ENCODE measurements around the gene FASN.

Gene FASN

DNA sequence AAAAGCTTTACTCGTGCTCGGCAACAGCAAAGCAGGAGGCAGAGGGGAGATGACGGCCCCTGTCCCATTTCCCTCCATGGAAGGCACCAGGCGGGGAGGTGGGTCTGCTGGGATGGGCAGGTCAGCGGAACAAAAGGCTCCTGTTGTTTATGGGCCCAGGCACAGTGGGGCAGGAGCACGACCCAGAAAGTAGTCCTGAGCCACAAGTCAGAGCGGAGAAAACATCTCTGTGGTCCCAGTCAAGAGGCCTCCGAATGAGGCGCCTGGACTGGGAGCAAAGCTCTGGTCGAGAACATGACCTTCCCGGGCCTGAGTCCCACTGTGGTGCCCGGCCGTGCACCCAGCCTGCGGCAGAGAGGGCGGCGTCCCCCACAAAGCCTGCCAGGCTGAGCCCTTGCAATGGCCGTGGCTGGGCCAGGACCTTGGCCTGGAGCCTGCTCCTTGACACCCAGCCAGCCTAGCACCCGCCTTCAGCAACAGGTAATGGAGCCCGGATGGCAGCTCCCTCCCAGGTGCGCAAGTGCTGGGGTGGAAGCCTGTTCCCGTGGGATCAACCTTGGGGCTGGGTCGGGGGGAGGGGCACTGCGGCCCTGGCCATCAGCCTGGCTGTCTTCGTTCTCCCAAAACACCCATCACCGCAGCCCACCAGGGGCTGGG, 50.0 kb downstream of the FASN start:
- TF ChIP-seq, protein P1, sequence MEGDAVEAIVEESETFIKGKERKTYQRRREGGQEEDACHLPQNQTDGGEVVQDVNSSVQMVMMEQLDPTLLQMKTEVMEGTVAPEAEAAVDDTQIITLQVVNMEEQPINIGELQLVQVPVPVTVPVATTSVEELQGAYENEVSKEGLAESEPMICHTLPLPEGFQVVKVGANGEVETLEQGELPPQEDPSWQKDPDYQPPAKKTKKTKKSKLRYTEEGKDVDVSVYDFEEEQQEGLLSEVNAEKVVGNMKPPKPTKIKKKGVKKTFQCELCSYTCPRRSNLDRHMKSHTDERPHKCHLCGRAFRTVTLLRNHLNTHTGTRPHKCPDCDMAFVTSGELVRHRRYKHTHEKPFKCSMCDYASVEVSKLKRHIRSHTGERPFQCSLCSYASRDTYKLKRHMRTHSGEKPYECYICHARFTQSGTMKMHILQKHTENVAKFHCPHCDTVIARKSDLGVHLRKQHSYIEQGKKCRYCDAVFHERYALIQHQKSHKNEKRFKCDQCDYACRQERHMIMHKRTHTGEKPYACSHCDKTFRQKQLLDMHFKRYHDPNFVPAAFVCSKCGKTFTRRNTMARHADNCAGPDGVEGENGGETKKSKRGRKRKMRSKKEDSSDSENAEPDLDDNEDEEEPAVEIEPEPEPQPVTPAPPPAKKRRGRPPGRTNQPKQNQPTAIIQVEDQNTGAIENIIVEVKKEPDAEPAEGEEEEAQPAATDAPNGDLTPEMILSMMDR (IDR thresholded peaks at IDR 0.05; ENCODE audit: borderline replicate concordance, insufficient read depth, low read depth, low read length), result no peak
- no peak overlapping the region for H3K4me3 ChIP-seq (ENCODE audit: low read depth, low read length)

- TF ChIP-seq, protein P1 (IDR thresholded peaks at IDR 0.05; ENCODE audit: borderline replicate concordance, insufficient read depth, low read depth, low read length), result no peak
These were observed 50.7 kb downstream of the FASN start for GRCh38 chr17:82047379-82047778.

GRCh38 chr17:82046903-82047302, 51.1 kb downstream of the FASN start:
- H3K4me3 ChIP-seq (ENCODE audit: low read depth, low read length), result no peak overlapping the region
- TF ChIP-seq, protein P1 (IDR thresholded peaks at IDR 0.05; ENCODE audit: borderline replicate concordance, insufficient read depth, low read depth, low read length), result no peak

More at GRCh38 chr17:82047379-82047778, 50.7 kb downstream of the FASN start:
- H3K4me3 ChIP-seq (ENCODE audit: low read depth, low read length), result no peak overlapping the region

GRCh38 chr17:82045936-82046484, 52.0 kb downstream of the FASN start:
- H3K4me3 ChIP-seq (ENCODE audit: low read depth, low read length), result no peak overlapping the region
- TF ChIP-seq, protein P1 (IDR thresholded peaks at IDR 0.05; ENCODE audit: borderline replicate concordance, insufficient read depth, low read depth, low read length), result no peak

GRCh38 chr17:82043507-82043906, 54.5 kb downstream of the FASN start:
- TF ChIP-seq, protein P1 (IDR thresholded peaks at IDR 0.05; ENCODE audit: borderline replicate concordance, insufficient read depth, low read depth, low read length), result no peak
- no peak overlapping the region for H3K4me3 ChIP-seq (ENCODE audit: low read depth, low read length)

DNA sequence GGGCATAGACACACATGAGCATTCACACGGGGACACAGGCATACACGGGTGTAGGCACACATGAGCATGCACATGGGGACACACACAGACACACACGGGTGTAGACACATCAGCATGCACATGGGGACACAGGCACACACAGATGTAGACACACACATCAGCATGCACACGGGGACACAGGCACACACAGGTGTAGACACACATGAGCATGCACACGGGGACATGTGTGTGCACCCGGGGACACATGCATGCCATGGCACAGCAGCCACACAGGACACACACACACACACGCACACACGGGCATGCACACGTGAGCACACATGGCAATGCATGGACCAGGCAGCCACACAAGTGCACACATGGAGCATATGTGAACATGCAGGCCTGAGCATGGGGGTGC, 55.4 kb downstream of the FASN start:
- TF ChIP-seq, protein P1 (IDR thresholded peaks at IDR 0.05; ENCODE audit: borderline replicate concordance, insufficient read depth, low read depth, low read length), result no peak
- H3K4me3 ChIP-seq (ENCODE audit: low read depth, low read length), result no peak overlapping the region

Data from GM12875 (cell line).